K562 (cell line): ENCODE results near the gene ENG. TPM values are rescaled to one million over a fixed set of nuclear protein-coding genes. Genes with fewer than 3 reads are reported as not detected.

ENCODE experiments used
- ATAC-seq: fragments of 200-7000 bp; cut with Tn5 transposase; 3 replicates; pipeline ENCODE4 v1.9.1; 2020; ENCODE audit warnings: moderate library complexity
- BruUV-seq: library from RNA; stranded (reverse); fragments of 400-500 nt; replicated peaks from 2 replicates; lab custom pipeline; 2021; lab: Mats Ljungman, UMichigan
- CTCF ChIA-PET: fragments of 300-600 bp; formaldehyde crosslinking; extraction: SDS; loops from one replicate; lab custom pipeline; 2021; ENCODE audit warnings: low intra/inter-chr PET ratio; lab: Yijun Ruan, JAX
- POLR2A ChIA-PET: fragments of 300-600, 350-650 bp; sonication (Branson Sonifier 250); formaldehyde crosslinking; extraction: SDS; loops from one replicate; lab custom pipeline; 2021; ENCODE audit warnings: antibody characterized with exemption, inconsistent platforms; lab: Yijun Ruan, JAX
- DNase-seq, 4 experiments: peaks; one replicate each; pipeline versions ENCODE4 v3.0.0 to v3.0.0-alpha.2; 2011 to 2018; ENCODE audit warnings: low spot score in 3 of 4, mixed read lengths in 3 of 4; ENCODE audit errors: extremely low read depth in 1 of 4
- FAIRE-seq: peaks from 2 replicates; lab custom pipeline; 2011; peaks lifted over from hg19 to GRCh38; lab: Jason Lieb, UNC
- H2AFZ ChIP-seq: 2 replicates; pipeline ENCODE4 v1.6.0; 2011; ENCODE audit warnings: low read depth, low read length, control low read depth, inconsistent platforms
- H3K27ac ChIP-seq: fragments of 200-600 bp; 3 replicates; pipeline ENCODE4 v1.8.0; 2011; ENCODE audit warnings: low read depth, mild to moderate bottlenecking, control low read depth, inconsistent platforms, low read length, moderate library complexity, mixed read lengths; ENCODE audit errors: extremely low read depth
- H3K27me3 ChIP-seq, 2 experiments: fragments of 300-600 bp in 1 of 2; 2 replicates in 1 of 2; 3 replicates in 1 of 2; pipeline versions ENCODE4 v1.6.0 to v1.8.0; 2011; ENCODE audit warnings: inconsistent platforms in 2 of 2, low read length in 2 of 2, mild to moderate bottlenecking in 1 of 2, mixed read lengths in 1 of 2, moderate library complexity in 1 of 2; ENCODE audit not compliant: control insufficient read depth in 2 of 2, insufficient read depth in 2 of 2
- H3K36me3 ChIP-seq: fragments of 300-600 bp; 3 replicates; pipeline ENCODE4 v1.8.0; 2011; ENCODE audit warnings: mild to moderate bottlenecking, low read length, inconsistent platforms; ENCODE audit not compliant: control insufficient read depth, insufficient read depth
- H3K4me1 ChIP-seq, 2 experiments: fragments of 200-600 bp in 1 of 2; replicated peaks in 1 of 2; 2 replicates in 1 of 2; 3 replicates in 1 of 2; pipeline versions ENCODE4 v1.5.1 to v1.8.0; 2011; ENCODE audit warnings: inconsistent platforms in 2 of 2, low read length in 2 of 2, mild to moderate bottlenecking in 1 of 2, mixed read lengths in 1 of 2, moderate library complexity in 1 of 2; ENCODE audit not compliant: control insufficient read depth in 2 of 2, insufficient read depth in 2 of 2
- H3K4me2 ChIP-seq: 2 replicates; pipeline ENCODE4 v1.6.1; 2011; ENCODE audit warnings: low read length, control low read depth, inconsistent platforms, mixed read lengths; ENCODE audit not compliant: insufficient read depth
- H3K4me3 ChIP-seq: fragments of 200-600 bp; sonication (generic), shearing (Covaris generic); 2 replicates; pipeline ENCODE4 v1.5.1; 2016; ENCODE audit warnings: control low read depth, inconsistent platforms
- H3K79me2 ChIP-seq: fragments of 200-600 bp; 3 replicates; pipeline ENCODE4 v1.8.0; 2011; ENCODE audit warnings: low read length, inconsistent platforms; ENCODE audit not compliant: control insufficient read depth, insufficient read depth
- H3K9ac ChIP-seq, 2 experiments: 2 replicates each; pipeline versions ENCODE4 v1.6.0 to v1.6.1; 2011; ENCODE audit warnings: low read depth in 2 of 2, low read length in 2 of 2, control low read depth in 1 of 2, inconsistent platforms in 1 of 2, mild to moderate bottlenecking in 1 of 2, mixed read lengths in 1 of 2; ENCODE audit not compliant: insufficient read depth in 1 of 2
- H3K9me1 ChIP-seq: one replicate; pipeline ENCODE4 v1.6.0; 2011; ENCODE audit warnings: inconsistent platforms, mild to moderate bottlenecking, low read length, moderate library complexity; ENCODE audit not compliant: control insufficient read depth, insufficient read depth
- H3K9me3 ChIP-seq: replicated peaks from 2 replicates; pipeline ENCODE4 v1.5.1; 2011; ENCODE audit warnings: low read depth, low read length, inconsistent platforms; ENCODE audit not compliant: control insufficient read depth, insufficient read depth
- H4K20me1 ChIP-seq: replicated peaks from 2 replicates; pipeline ENCODE4 v1.6.1; 2011; ENCODE audit warnings: low read length, inconsistent platforms, mixed read lengths; ENCODE audit not compliant: control insufficient read depth, insufficient read depth
- CHD1 ChIP-seq: fragments of 200-600 bp; sonication (generic); IDR thresholded peaks from one replicate; pipeline ENCODE4 v1.6.1; 2012; ENCODE audit warnings: mild to moderate bottlenecking, moderate library complexity, low read length, inconsistent platforms
- DNMT1 ChIP-seq: fragments of 450-650 bp; IDR thresholded peaks from 2 replicates; pipeline ENCODE4 v1.6.1; 2016; ENCODE audit warnings: antibody characterized with exemption, mild to moderate bottlenecking
- L3MBTL2 ChIP-seq: fragments of 450-650 bp; IDR thresholded peaks from 2 replicates; pipeline ENCODE4 v1.6.1; 2016; ENCODE audit warnings: mild to moderate bottlenecking, moderate library complexity
- NELFE ChIP-seq: IDR thresholded peaks from 2 replicates; pipeline ENCODE4 v1.6.1; 2011; ENCODE audit warnings: mild to moderate bottlenecking; ENCODE audit not compliant: insufficient read depth, insufficient read length
- NFIX ChIP-seq: fragments of 250-450 bp; sonication (Bioruptor Pico); IDR thresholded peaks from 2 replicates; pipeline ENCODE4 v1.4.0; 2020; ENCODE audit warnings: low read depth, mild to moderate bottlenecking, moderate library complexity
- RBM34 ChIP-seq: fragments of 200-400 bp; formaldehyde crosslinking; IDR thresholded peaks from 2 replicates; pipeline ENCODE4 v1.6.1; 2018; ENCODE audit warnings: low read length, borderline replicate concordance; ENCODE audit not compliant: insufficient read depth
- SMARCA4 ChIP-seq: fragments of 450-650 bp; IDR thresholded peaks from 2 replicates; pipeline ENCODE4 v1.6.1; 2016
- TCFL5 ChIP-seq: fragments of 250-450 bp; sonication (Bioruptor Pico); conservative IDR thresholded peaks from 2 replicates; pipeline ENCODE4 v1.6.1; 2021; ENCODE audit warnings: mild to moderate bottlenecking, moderate library complexity, matching md5 sums
- ZBTB17 ChIP-seq: fragments of 450-650 bp; formaldehyde crosslinking; IDR thresholded peaks from 2 replicates; pipeline ENCODE4 v1.4.0; 2020; ENCODE audit warnings: mild to moderate bottlenecking
- ZFP1 ChIP-seq: fragments of 450-650 bp; formaldehyde crosslinking; IDR thresholded peaks from 2 replicates; pipeline ENCODE4 v1.4.0; 2020; ENCODE audit warnings: mild to moderate bottlenecking, mixed read lengths
- ZNF274 ChIP-seq: IDR thresholded peaks from 2 replicates; pipeline ENCODE4 v1.6.1; 2011; ENCODE audit warnings: low read depth, mild to moderate bottlenecking, low read length, moderate library complexity, borderline replicate concordance
- WGBS: fragments of 100-300 bp; shearing (Covaris generic); methylation state at CpG from one replicate; pipeline ENCODE4 v1.1.6; 2016; ENCODE audit warnings: low coverage, mixed read lengths; ENCODE audit not compliant: insufficient coverage; ENCODE audit errors: missing lambda C conversion rate; 5-methylcytosine and 5-hydroxymethylcytosine counted together
- in situ Hi-C: fragments of 300-500 bp; cut with MboI; formaldehyde crosslinking; loops from 4 replicates; pipeline ENCODE4 v1.15.0; 2018; ENCODE audit warnings: inconsistent platforms, mixed read lengths
- intact Hi-C: fragments of 100-400 bp; cut with micrococcal nuclease; formaldehyde crosslinking; loops from 2 replicates; pipeline ENCODE4 v1.14.2; 2022
- polyA plus RNA-seq, 8 experiments: library from polyadenylated mRNA; depleted of rRNA in 4 of 8; stranded (reverse) in 5 of 8; unstranded in 3 of 8; fragments of >200 nt; fragmentation: Nextera tagmentation in 2 of 8; fragmentation: Illumina TruSeq in 1 of 8; extraction: Ambion mirVana in 2 of 8; extraction: Trizol in 1 of 8; gene quantifications; 2 replicates each; pipeline versions ENCODE4 v1.2.1 to v1.2.3, GENCODE V29; 2011 to 2014; ENCODE audit warnings: inconsistent platforms in 1 of 8, missing spikeins in 1 of 8
- total RNA-seq, 7 experiments: library from RNA; depleted of rRNA in 6 of 7; stranded (reverse); fragments of >200 nt in 6 of 7; fragmentation: Illumina TruSeq in 2 of 7; extraction: Trizol in 2 of 7; gene quantifications; 2 replicates each; pipeline versions ENCODE4 v1.2.1 to v1.2.3, GENCODE V29; 2011 to 2021; ENCODE audit warnings: low replicate concordance in 1 of 7
- TF ChIP-seq, protein P1 (sequence below): fragments of 450-650 bp; IDR thresholded peaks from 2 replicates; pipeline ENCODE4 v1.6.1; 2016; ENCODE audit warnings: missing biosample characterization, missing genetic modification characterization
- TF ChIP-seq, protein P2 (sequence below), 2 experiments: fragments of 450-650 bp; conservative IDR thresholded peaks; 2 replicates each; pipeline ENCODE4 v1.6.1; 2017; ENCODE audit warnings: mild to moderate bottlenecking in 2 of 2, moderate library complexity in 2 of 2
- TF ChIP-seq, protein P3 (sequence below): fragments of 200-800 bp; sonication (Bioruptor generic); IDR thresholded peaks from 2 replicates; pipeline ENCODE4 v1.6.1; 2017; ENCODE audit warnings: missing genetic modification characterization, missing compliant biosample characterization

The ENG gene
- total and polyA plus RNA-seq, 9 of the 15 experiments (the other 6 are each of a cell fraction or from before 2014, with no cell fraction given), result 0.04 to 0.40 (median 0.14) TPM; not detected in 1

DNA sequence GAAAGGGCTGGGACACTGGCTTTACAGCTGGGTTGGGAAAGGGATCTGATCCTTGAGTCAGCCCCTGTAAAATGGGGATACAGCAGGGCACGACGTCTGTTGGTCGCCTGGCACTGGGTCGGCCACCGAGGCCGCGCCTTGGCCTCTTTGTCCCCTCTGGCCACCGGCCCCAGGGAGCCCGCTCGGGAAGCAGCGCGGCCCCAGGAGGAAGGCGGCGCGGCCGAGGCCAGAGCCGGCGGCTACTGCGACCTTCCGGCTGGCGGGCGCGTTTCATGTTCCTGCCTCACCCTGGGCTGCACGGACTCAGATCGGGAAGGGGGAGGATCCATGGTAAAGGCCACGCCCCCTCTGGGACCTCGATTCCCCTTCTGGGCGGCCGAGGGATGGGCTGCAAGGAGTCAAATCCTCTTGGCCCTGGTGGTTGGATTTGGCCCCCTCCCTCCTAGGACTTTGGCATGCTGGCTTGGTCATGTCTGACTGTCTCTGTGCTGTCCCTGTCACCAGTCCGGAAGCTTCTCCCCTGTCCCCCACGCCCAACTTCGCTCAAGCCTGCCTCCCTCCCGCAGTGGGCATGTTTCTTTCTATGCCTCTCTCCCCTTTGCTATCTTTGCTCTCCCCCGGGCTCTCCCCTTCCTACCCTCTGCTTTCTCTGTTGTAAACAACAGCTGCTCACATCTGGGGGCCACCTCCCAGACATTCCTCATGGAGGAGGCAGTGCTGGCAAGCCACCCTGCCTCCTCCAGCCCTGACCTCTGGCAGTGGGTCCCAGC is 26.0 kb downstream of the ENG start:
- Histone ChIP-seq H3K36me3 (no peaks in the 10 kb centered on the region), H2AFZ (peak overlapping the region; percentile 97), H3K4me3 (peak overlapping the region; percentile 32), H3K27ac (peak overlapping the region; percentile 86), H3K9me3 (no peaks in the 10 kb centered on the region), H3K27me3 (no peaks in the 10 kb centered on the region), H3K9ac (peak overlapping the region; percentile 90 to 92), H3K79me2 (no peaks in the 10 kb centered on the region), H4K20me1 (no peaks in the 10 kb centered on the region), H3K4me2 (peak overlapping the region; percentile 80), H3K9me1 (no peaks in the 10 kb centered on the region), H3K4me1 (peaks cover 29 to 40% of the 10 kb centered on the region in 2 experiments)
- ChIA-PET POLR2A (interaction anchor here (0.6 to 2.2 kb wide), 10 partner anchors 9 to 694 kb away, joined by 3 to 7 read pairs (median 4); partner anchors contain the start of gene FPGS), CTCF (no interaction called here)
- ATAC-seq, result peak; percentile 94
- in situ Hi-C loops (no loop called here), intact Hi-C loops (loop anchor here (1.0 kb wide), 1 partner anchor 34 kb away; no protein-coding TSS in a partner anchor)
- peak; percentile 91 for FAIRE-seq
- no TSS peak for BruUV-seq
- peak; percentile 94 to 96 (median 95) for DNase-seq
- 2% methylated on average over 31 of the region's 34 CpGs for WGBS
- no peak for TF ChIP-seq NELFE
- TF ChIP-seq, protein P1, sequence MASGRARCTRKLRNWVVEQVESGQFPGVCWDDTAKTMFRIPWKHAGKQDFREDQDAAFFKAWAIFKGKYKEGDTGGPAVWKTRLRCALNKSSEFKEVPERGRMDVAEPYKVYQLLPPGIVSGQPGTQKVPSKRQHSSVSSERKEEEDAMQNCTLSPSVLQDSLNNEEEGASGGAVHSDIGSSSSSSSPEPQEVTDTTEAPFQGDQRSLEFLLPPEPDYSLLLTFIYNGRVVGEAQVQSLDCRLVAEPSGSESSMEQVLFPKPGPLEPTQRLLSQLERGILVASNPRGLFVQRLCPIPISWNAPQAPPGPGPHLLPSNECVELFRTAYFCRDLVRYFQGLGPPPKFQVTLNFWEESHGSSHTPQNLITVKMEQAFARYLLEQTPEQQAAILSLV (tag), result no peak
- no peak; the same call in 1 of the 2 replicates for TF ChIP-seq SMARCA4
- no peak for TF ChIP-seq ZNF274
- no peak for TF ChIP-seq ZFP1 (CRISPR knock-in tag)
- TF ChIP-seq TCFL5 (CRISPR knock-in tag), result no peak
- peak; percentile 47 for TF ChIP-seq ZBTB17 (CRISPR knock-in tag)
- TF ChIP-seq RBM34, result no peak
- TF ChIP-seq NFIX (CRISPR knock-in tag), result no peak
- TF ChIP-seq, protein P2, sequence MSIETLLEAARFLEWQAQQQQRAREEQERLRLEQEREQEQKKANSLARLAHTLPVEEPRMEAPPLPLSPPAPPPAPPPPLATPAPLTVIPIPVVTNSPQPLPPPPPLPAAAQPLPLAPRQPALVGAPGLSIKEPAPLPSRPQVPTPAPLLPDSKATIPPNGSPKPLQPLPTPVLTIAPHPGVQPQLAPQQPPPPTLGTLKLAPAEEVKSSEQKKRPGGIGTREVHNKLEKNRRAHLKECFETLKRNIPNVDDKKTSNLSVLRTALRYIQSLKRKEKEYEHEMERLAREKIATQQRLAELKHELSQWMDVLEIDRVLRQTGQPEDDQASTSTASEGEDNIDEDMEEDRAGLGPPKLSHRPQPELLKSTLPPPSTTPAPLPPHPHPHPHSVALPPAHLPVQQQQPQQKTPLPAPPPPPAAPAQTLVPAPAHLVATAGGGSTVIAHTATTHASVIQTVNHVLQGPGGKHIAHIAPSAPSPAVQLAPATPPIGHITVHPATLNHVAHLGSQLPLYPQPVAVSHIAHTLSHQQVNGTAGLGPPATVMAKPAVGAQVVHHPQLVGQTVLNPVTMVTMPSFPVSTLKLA (conservative IDR thresholded peaks at IDR 0.05), result peak; percentile 59 to 65
- TF ChIP-seq CHD1, result no peak
- no peak for TF ChIP-seq DNMT1
- TF ChIP-seq, protein P3, sequence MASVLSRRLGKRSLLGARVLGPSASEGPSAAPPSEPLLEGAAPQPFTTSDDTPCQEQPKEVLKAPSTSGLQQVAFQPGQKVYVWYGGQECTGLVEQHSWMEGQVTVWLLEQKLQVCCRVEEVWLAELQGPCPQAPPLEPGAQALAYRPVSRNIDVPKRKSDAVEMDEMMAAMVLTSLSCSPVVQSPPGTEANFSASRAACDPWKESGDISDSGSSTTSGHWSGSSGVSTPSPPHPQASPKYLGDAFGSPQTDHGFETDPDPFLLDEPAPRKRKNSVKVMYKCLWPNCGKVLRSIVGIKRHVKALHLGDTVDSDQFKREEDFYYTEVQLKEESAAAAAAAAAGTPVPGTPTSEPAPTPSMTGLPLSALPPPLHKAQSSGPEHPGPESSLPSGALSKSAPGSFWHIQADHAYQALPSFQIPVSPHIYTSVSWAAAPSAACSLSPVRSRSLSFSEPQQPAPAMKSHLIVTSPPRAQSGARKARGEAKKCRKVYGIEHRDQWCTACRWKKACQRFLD (CRISPR knock-in tag), result no peak; the same call in 1 of the 2 replicates
- TF ChIP-seq L3MBTL2, result peak; percentile 85
